Measurements from ENCODE around the gene CTSS.

The CTSS gene

GRCh38 chr1:150706091-150706490 lies 59.5 kb downstream of the CTSS start:
- in situ Hi-C loops (cut with HindIII; ENCODE audit: low sequenced_read_pairs): no loop called here

- in situ Hi-C loops (cut with HindIII; ENCODE audit: low sequenced_read_pairs): no loop called here
Measured at GRCh38 chr1:150703427-150703826, 62.2 kb downstream of the CTSS start.

- in situ Hi-C loops (cut with HindIII; ENCODE audit: low sequenced_read_pairs): no loop called here
Measured at GRCh38 chr1:150696995-150697927, 68.3 kb downstream of the CTSS start, which contains the start of gene GOLPH3L. Gene GOLPH3L, minus strand, starts transcription at chr1:150697154. Its CDS starts 2,316 bp downstream, at chr1:150694838.

- in situ Hi-C loops (cut with HindIII; ENCODE audit: low sequenced_read_pairs): no loop called here
Measured at GRCh38 chr1:150696590-150696989, 69.0 kb downstream of the CTSS start.

GRCh38 chr1:150696162-150696561 lies 69.4 kb downstream of the CTSS start:
- in situ Hi-C loops (cut with HindIII; ENCODE audit: low sequenced_read_pairs): no loop called here

GRCh38 chr1:150695561-150695960 lies 70.0 kb downstream of the CTSS start:
- in situ Hi-C loops (cut with HindIII; ENCODE audit: low sequenced_read_pairs): no loop called here

- in situ Hi-C loops (cut with HindIII; ENCODE audit: low sequenced_read_pairs): no loop called here
Measured at GRCh38 chr1:150692720-150693119, 72.9 kb downstream of the CTSS start.

- in situ Hi-C loops (cut with HindIII; ENCODE audit: low sequenced_read_pairs): no loop called here
Measured at GRCh38 chr1:150688763-150689162, 76.8 kb downstream of the CTSS start.

- in situ Hi-C loops (cut with HindIII; ENCODE audit: low sequenced_read_pairs): no loop called here
Measured at GRCh38 chr1:150686275-150686674, 79.3 kb downstream of the CTSS start.

- in situ Hi-C loops (cut with HindIII; ENCODE audit: low sequenced_read_pairs): loop anchor here (5.0 kb wide), 1 partner anchor 38 kb away; the partner anchor contains the start of gene HORMAD1
Measured at GRCh38 chr1:150683914-150684313, 81.7 kb downstream of the CTSS start.
